Lower leg skin (tissue), 3 donors: ENCODE data around the gene NDFIP1.

ENCODE experiments used
- CTCF ChIP-seq, 3 donors: fragments of 450-650 bp; IDR thresholded peaks; one replicate each; pipeline ENCODE4 v1.5.1; 2016; ENCODE audit warnings: antibody characterized with exemption in 3 of 3, mild to moderate bottlenecking in 3 of 3, moderate library complexity in 2 of 3
- POLR2A ChIP-seq, 2 donors: fragments of 450-650 bp; IDR thresholded peaks; one replicate each; pipeline ENCODE4 v1.6.1; 2016 to 2017; ENCODE audit warnings: antibody characterized with exemption in 2 of 2, mild to moderate bottlenecking in 1 of 2, moderate library complexity in 1 of 2

DNA sequence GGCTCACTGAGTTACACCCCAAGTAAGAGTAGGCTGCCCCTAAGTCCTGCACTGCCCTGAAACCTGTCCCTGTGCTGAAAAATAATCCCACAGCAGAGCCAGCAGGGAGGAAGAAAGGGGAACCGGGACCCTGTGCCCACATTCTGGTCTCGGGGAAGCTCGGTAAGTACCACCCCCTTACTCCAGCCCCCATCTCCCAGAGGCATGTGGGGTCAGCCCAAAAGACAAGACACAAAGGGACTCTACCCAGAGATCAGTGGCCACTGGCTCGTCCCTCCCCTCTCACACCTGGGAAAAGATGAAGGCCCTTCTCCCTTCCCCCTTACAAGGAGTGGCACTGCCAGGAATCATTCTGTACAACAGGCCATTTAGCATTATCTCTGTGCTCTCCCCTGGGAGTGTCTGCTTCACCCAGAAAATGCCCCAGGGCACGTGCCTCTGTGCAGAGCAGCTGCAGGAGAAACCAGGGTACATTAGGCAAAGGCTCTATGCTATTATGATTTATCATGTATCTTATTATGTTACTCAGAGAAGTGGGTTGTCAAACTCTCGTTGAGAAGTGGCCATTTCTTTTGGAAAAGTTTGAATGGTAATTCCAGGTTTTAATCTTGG, 71.3 kb downstream of the NDFIP1 start:
- TF ChIP-seq CTCF (IDR thresholded peaks at IDR 0.05) (no peak), POLR2A (IDR thresholded peaks at IDR 0.05) (no peak)
